Measurements from ENCODE around the gene MED4.
"Not testable (repeated sequence)": the region's sequence is repeated elsewhere in the genome, so short reads cannot be mapped to it uniquely, and the experiment has no call there.

The MED4 gene

DNA sequence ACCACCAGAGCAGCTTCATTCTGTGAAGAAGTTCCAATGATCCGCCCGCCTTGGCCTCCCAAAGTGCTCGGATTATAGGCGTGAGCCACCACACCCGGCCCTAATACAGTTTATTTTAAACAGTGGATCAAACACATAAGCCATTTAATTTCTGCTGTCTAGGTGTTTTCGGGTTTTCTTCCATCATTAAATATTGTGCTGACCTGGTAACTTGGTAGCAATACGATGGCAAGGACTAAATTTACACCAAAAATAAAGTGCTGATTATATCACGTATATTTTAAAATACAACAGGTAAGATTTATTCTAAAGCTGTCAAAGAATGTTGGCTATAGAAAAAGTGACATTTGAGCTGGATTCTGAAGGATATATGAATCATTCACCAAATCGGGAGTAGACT, 1.3 kb downstream of the MED4 start:
- no peak for DNase-seq

DNA sequence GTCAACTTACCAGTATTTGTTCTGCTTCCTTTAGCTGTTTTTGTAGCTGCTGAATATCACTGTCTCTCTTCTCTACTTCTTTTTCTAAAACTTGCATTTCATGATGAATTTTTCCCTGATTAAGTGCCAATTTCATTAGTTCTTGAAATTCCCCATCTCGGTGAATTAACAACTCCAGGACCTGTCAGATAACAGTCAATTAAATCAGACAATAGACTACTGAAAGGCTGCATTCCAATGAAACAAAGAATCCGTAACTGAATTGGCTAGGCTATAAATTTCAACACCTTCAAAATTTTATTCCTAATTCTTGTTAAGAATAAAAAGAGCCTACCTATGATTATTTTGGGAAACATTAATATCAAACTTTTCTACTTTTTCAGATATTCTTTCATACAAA, 8.6 kb downstream of the MED4 start:
- no peak for DNase-seq

DNA sequence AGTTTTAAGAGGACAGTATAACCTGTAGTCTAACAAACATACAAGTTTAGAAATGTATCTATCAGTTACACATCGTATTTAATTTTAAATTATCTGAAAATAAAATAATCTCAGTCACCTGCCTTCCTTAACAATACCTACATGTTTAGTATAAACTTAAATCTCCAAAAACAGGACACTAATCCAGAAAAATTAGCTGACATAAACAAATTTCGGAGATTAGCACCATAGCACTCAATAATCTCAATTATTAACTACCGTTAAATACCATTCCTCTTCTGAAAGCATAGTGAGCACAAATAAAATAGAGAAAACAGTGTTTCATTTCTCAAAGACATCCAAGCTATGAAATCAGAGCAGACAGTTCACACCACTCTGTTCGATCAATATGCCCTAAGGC, 13.2 kb downstream of the MED4 start:
- DNase-seq = no peak

DNA sequence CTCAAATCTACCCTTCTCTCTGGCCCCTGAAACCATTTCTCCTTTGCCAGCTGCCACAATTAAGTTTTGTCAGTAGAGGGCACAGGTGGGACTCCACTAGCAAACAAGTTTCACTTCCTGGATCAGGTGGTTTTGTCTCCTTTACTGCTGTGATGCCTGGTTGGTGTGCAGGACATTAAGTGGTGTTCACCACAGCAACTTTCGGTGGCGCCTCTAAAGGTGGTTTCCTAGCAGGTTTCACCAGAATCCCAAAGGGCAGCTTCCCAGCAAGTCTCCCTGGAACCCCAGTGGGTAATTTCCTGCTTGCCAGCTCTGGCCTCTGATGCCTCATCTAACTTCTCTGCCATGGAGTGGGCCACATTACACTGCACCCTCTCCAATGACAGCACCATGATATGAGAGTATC, 16.6 kb downstream of the MED4 start:
- peak; percentile 26 for DNase-seq

DNA sequence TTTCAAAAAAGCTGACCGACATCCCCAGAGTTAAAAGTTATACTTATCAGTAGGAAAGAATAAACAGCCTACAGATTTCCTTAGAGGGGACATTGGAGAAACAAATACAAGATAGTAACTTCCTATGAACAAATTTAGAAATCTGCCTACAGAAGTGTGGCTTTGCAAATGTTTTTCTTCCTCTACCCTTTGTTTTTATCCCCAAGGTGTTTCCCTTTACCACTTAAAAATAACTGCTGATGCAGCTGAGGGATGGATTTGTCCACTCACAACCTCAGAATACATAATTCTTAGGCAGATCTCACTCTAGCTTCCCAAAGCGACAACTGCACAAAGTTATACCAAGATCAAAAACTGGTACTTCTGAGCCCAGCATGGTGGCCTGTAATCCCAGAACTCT, 20.9 kb downstream of the MED4 start:
- no peak for DNase-seq

DNA sequence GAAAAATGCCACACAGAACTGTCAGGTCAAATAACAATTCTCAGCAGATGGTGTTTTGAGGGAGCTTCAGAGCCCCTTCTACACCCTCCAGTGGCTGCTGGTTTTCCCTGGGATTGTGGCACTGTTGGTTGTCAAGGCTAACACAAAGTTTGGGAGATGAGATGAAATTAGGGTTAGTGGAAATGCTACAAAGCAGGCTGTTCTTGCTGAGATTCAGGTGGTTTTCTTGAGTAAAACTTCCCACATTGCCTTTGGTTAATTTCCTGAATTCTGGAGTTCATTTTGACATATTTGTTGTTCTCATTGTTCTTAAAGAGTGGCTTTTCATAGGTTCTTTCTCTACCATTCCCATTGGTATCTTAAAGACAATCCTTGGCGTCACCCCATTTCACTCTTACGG, 22.1 kb downstream of the MED4 start:
- DNase-seq = no peak

DNA sequence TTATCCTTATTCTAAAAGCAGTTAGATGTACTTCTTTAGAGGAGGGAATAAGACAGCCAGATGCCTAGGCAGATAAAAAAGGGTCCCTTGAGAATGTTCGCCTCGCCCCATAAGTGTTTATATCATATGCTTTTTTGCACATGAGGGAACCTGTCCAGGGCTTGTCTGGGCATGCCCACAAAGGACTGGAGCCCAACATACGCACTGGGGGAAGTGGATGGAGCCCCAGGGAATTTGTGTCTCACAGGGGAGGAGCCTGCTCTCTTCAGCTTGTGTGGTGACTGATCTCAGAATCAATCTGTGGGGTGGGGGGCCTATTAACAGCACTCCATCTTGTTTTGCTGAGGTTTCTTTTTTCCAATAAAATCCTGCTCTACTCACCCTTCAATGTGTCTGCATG, 22.6 kb downstream of the MED4 start:
- no peak for DNase-seq

DNA sequence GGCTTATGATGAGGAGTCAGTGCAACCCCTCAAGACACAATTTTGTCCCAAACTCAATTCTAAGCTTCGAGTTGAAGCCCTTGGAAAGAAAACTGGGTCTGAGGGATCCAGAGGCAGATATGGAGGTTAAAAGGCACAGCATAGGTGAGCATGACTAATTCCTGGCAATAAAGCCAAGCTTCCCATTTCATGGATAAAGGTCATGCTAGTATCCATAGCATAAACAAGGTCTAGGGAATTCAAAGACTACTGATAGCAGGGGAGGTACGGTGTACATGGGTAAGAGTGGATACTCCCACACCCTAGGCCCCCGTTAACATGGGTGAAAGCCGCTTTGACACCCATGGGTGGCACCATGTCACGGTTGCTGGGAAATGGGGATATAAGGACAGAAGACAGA, 24.0 kb downstream of the MED4 start:
- DNase-seq = no peak

DNA sequence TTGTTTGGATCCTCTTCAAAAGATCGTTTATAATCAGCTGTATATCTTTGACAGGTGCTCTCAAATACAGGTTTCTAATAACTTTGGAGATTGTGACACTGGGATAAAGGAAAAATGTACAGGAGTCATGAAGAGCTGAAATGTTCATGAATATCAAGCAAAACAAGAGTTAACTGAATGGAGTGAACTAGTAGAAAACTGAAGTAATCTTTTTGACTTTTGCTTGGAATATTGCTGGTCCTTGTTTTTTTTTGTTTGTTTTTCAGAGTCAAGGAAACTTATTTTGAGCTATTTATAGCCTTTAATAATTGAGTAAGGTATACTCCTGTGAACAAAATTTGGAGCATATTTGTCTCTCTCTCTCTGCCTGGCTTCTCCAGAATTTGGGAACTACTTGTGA, 25.3 kb downstream of the MED4 start:
- DNase-seq = no peak

DNA sequence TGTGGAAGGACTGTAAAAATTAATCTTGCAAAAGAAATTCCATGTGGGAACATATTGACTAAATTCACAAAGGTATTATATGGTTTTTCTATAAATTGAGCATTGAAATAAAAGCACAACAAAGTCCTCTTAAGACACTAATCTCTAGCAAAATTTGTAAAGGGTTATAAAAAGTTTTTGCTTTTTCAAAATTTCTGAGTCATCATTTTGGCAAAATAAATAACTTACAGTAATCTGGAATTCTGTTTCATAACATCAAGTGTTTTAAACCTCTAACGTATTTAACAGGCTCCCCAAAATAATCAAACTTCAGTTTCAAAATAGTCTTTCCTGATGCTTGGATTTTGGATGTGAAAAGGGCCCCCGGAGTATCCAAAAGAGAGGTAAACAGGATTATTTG, 26.0 kb downstream of the MED4 start:
- DNase-seq = no peak

DNA sequence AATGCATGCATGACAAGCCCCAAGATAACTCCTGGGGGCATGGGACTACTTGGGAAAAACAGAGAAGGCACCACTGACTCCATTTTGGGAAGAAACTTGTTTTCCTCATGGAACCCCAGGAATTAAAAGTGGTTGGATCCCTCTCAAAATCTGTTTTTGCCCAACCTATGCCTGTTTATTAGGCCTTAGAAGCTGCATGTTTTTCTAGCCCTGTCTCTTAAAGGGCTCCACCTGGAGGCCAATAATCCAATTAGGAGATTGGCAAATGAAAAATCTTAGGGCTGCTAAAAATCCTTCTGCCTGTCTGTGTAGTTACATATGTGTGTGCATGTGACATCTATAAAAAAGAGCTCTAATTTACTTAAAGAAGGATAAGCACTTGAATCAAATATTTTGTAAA, 26.9 kb downstream of the MED4 start:
- DNase-seq = no peak

DNA sequence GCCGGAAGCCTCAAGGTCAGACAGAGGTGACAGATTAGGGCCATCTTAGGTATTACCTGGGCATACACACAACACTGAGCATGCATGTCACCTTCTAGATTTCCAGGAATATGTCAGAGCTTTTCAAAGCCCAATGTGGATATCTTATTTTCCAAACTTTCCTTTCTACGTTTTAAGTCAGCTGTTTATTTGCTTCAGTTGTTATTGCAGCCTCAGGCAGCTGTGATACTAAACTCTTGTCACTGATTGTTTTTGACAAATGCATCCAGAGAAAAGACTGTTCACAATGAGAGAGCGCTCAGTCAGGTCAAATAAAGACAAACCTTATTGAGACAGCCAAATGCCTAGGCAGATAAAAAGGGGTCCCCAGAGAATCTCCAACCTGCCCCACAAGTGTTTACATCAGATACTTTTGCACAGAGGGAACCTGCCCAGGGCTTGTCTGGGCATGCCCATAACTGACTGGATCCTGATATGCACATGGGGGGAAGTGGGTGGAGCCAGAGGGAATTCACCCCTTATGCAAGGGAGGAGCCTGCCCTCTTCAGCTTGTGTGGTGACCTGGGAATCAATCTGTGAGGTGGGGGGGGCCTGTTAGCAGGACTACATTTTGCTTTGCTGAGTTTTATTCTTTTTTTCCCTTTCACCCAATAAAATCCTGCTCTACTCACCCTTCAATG, 28.5 kb downstream of the MED4 start:
- DNase-seq = peak; percentile 32

DNA sequence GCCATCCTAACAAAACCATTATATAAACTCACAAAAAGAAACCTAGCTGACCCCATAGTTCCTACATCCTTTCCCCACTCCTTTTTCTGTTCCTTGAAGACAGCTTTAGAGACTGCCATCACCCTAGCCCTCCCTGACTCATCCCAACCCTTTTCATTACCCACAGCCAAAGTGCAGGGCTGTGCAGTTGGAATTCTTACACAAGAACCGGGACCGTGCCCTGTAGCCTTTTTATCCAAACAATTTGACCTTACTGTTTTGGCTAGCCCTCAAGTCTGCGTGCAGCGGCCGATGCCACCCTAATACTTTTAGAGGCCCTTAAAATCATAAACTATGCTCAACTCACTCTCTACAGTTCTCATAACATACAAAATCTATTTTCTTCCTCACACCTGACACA, 35.0 kb downstream of the MED4 start:
- not testable (repeated sequence) for DNase-seq

DNA sequence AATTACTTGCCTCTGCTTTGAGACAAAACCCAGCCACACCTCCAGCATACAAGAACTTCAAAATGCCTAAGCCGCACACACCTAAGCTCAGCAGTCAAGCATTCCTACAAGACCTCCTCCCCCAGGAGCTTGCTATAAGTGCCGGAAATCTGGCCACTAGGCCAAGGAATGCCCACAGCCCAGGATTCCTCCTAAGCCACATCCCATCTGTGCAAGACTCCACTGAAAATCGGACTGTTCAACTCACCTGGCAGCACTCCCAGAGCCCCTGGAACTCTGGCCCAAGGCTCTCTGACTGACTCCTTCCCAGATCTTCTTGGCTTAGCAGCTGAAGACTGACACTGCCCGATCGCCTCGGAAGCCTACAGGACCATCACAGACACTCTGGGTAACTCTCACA, 36.4 kb downstream of the MED4 start:
- DNase-seq = not testable (repeated sequence)

DNA sequence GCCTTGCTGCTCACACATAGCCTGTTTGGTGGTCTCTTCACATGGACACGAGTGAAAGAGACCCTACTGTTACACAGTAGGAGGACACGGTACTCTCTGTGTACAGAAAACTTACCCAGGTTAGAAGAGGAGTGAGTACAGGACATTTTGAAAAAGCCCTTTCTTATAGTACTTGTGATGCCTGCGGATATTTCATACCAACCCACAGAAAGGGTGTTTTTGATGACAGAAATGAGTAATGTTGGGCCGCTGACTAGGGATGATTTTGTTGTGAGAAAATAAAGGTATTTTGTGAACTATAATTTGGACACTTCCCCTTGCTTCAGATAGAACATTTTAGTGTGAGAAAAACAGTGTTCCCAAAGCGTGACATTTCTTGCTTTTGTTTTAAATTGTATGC, 39.2 kb downstream of the MED4 start:
- no peak for DNase-seq

DNA sequence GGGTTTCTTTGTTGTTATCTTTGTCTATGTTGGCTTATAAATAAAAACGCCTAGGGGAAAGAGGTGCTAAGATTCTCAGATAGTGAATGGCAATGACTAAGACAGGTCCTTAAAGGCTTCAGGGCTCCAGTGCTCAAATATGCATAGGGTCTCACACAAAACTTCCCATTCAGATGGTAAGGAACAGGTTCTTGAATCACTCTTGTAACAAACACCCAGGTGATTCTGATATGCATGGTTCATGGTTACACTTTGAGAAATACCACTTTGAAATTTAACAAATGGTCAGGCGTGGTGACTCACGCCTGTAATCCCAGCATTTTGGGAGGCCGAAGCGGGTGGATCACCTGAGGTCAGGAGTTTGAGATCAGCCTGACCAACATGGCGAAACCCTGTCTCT, 40.3 kb downstream of the MED4 start:
- DNase-seq = no peak

DNA sequence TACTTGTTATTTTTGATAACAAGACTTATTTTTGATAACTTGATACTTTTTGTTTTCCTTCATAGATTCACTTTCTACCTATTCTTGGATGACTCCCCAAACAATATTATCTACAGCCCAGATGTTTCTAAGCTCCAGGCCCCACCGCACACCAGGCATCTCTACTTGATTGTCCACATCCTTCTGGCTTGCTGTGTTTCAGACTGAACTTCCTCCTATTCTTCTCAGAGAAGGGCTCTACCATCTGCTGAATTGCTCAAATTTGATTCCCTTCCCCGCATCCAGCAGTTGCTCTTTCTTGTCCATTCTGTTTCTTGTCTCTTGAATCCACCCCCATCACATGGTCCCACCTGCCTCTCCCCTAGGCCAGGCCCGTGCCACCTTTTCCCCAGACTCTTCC, 44.4 kb downstream of the MED4 start:
- no peak for DNase-seq

DNA sequence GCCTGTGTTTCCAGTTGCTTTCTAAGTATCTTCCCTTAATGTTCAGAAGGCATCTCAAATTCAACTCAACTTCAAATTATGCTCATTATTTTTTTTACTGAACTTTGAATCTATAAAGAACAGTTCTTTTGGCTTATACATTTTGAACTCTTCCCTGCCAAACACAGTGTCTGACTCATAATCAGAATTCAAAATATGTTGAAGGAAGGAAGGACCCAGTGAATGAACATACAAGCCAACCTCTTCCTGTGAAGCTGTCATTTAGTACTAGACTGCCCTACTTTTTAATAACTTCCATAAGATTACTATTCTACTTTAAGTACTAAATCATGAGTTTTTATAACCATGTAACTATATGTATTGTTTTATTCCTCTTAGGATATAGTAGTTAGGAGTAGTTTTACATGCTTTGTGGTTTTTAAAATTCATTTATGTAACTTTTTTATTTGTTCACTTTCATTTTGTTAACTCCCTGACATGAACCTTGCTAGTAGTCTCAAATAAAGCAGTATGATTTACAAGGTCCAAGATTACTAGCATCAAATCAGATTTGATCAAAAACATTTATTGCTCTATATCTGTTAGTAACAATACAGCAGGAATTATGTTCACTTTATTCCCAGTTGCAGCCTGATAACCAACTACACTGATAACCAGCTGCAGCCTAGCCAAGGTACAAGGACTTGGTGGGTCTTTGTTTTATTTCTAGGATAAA, 51.0 kb downstream of the MED4 start:
- no peak for DNase-seq

DNA sequence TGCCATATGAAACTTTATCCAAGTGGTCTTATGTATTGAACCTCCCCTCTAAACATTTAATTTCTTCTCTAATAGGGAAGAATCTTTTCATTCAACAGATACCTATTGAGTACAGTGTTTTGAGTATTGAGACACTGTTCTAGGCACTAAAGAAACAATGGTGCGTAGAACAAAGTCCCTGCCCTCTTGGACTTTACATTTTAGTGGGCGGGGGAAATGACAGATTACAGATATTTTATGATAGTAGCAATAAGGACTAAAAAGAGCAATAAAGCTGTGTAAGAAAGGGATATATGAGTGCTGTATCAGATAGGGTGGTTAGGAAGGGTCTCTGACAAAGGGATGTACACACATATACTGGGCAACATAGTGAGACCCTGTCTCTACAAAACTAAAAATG, 52.0 kb downstream of the MED4 start:
- no peak for DNase-seq

DNA sequence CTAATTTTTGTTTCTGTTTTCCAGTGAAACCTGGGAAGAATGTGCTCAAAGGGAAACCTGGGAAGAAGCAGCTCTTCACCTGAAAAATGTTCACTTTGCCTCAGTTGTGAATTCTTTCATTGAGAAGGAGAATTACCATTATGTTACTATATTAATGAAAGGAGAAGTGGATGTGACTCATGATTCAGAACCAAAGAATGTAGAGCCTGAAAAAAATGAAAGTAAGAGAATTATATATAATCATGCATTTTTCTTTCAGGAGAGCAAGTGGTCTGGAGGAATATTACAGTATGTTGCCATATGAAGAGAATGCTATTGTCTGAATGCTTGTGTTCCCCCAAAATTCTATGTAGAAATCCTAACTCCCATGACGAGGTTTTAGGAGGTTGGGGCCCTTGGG, 54.0 kb downstream of the MED4 start:
- no peak for DNase-seq

DNA sequence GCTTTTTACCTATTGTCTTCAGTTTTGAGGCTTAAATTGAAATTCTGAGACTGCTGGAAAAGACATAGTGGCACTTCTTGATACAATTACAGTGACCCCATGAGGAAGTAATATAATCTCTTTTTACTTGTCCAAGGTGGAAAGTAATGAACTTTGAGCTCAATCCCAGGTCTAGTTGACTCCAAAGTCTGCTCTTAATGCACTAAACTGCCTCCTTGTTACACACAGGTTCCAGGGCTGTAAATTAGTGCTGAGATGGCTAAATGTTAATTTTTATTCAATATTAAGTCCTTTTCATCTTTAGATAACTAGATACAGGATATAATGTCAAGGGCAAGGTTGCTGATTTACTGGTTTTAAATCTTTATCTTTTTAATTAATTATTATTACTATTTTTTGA, 54.9 kb downstream of the MED4 start:
- no peak for DNase-seq

DNA sequence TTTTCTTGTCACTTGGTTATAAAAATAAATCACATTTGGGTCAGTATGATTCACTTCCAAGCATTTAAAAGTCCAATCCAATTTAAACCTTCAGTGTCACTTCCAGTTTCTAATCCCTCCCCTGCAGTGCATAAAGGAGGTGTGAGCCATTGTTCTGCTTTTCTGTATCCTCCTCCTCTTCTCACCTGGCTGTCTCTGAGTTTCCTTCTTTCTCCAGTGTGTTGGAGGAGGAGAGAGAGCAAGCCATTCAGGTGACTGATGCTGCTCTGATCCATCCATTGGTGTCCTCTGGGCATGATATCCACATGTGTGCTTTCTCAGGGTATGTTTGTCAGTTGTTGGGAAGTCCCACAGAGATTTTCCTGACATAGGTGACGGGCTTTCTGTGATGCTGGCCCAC, 56.1 kb downstream of the MED4 start:
- no peak for DNase-seq

DNA sequence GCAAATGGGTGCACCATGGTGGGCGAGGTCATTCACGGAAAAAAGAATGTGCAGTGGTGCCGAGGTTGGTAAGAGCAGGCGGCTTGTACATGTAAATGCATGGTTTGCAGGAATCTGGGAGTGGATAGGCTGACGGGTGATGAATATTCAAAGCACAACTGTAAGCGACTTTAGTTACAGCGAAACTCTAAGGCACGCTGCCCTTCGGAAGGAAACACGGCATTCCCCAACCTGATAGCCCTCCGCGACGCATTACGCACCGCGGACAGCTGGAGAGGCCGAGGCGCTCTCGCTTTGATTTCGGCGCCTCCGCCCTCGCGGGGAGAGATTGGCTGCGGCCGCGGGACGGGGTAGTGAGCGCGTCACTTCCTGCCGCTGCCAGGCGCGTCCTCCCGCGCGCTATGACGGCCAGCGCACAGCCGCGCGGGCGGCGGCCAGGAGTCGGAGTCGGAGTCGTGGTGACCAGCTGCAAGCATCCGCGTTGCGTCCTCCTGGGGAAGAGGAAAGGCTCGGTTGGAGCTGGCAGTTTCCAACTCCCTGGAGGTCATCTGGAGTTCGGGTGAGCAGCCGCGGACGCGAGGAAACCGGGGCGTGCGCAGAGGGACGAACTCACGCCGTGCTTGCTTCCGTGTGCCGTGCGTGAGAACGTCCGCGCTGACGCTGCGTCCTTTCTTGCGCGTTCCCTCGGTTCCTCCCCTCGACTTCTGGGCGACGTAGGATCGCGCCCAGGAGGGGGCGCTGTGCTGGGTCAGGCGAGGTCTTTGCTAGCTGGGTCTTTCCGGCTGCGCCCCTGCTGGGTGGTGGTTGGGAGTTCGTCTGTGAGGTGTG, 57.3 kb downstream of the MED4 start, which contains the start of gene NUDT15:
TSS of gene NUDT15 (plus strand) at position 381 of the 828 bp plus-strand sequence. CDS start at position 402, 21 bp downstream.
- DNase-seq = peak; percentile 96

DNA sequence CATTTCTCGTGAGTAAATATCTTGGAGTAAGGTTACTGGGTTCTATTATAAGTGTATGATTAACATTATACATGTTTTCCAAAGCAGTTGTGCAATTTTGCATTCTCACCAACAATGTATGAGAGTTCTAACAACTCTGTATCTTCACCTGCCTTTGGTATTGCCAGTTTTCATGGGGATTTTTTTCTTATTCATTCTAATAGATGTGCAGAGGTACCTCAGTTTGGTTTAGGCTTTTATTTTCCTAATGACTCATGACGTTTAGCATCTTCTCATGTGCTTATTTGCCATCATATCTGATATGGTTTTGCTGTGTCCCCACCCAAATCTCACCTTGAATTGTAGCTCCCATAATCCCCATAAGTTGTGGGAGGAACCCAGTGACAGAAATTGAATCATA, 65.0 kb downstream of the MED4 start:
- DNase-seq = no peak

All from stimulated activated CD8-positive, alpha-beta memory T cell treated with anti-CD3 and anti-CD28 coated beads, Interleukin-4, amount 100 ng/mL, for 48 hours (primary cell).